Stimulated activated CD8-positive, alpha-beta memory T cell treated with anti-CD3 and anti-CD28 coated beads, Interleukin-15, amount 100 ng/mL, for 48 hours (primary cell): Measurements from ENCODE around the gene BCL11B.
"Not testable (repeated sequence)": the region's sequence is repeated elsewhere in the genome, so short reads cannot be mapped to it uniquely, and the experiment has no call there.

Experiments used
- DNase-seq, 2 donors: peaks; one replicate each; pipeline ENCODE4 v3.0.0-alpha.2; 2020; ENCODE audit warnings: low read depth in 2 of 2

The BCL11B gene

GRCh38 chr14:99239661-99240092 lies 32.3 kb downstream of the BCL11B start:
- no peak for DNase-seq

GRCh38 chr14:99238216-99238615 lies 33.8 kb downstream of the BCL11B start:
- no peak for DNase-seq

DNA sequence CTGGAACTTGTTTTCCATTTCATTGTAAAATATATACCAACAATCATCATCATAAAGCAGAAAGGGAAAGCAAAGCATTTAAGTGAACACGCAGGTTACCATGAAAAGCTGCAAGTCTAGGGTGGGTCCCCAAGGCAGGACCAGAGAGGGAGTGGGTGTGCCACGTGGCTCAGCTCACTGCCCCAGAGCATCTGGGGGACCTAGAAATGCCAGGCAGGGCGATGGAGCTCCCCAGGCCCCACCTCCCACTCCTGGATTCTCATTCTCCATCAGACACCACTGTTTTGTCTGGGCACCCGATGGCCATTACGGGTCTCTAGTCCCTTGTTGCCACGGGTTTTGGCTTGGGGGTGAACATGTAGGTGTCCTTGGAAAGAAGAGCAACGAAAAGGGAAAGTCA lies 34.7 kb downstream of the BCL11B start:
- DNase-seq, result no peak

GRCh38 chr14:99236386-99237138 lies 35.4 kb downstream of the BCL11B start:
- no peak for DNase-seq

DNA sequence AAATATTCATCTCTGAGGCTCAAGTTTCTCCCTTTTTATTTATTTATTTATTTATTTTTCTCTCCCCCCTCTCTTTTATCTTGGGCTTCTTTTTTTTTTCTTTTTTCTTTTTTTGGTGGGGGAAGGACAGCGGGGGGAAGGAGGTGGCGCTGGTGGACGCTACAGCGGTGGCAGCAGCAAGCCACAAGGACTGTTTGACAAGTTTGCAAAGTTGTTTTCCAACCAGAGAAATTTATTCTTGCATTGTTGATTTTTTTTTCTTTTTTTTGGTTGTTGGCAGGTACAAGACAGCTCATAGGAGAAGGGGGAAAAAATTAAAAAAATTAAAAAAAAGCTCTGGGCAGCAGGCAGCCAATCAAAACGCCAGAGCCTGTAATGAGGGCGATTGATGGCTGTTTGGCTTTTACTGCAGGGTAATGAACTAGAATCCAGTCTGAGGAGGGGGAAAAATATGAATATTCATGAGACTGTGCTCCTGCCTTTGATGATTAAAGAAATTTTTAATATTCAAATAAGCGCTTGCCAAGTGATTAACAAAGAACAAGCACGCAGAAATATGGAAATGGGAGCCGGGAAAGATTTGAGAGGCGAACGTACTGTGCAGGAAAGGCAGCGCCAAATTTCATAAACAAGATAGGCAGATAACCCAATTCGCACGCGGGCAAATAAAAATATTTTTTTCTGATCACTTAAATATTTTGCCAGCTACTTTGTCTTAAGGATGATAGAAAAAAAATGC lies 36.2 kb downstream of the BCL11B start:
- DNase-seq, result no peak

DNA sequence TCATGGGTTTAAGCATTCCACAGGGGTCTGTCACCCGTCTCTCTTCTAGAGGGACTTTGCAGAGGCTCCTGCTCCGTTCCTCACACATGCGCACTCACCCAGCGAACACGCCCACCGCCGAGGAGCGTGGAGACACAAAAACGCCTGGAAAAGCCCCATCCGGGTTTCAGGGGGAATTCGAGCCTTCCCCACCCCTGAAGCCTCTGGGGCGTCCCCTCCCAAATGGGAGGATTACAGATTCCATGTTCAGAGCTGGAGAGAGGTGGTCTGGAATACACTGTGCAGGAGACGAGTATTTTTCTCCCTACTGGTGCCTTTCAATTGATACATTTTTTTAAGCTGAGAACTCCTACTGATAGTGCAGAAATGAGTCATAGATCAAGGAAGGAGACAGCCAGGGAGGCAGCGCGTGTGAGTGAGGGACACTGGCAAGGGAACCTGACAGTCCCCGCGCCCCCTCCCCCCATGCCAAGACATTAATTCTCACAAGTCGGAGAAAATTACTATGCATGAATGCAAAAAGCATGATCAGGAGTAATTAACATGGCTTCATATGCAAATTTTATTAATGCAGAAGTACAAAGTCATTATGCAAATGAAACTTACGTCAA lies 36.9 kb downstream of the BCL11B start:
- peak; percentile 58 to 68 for DNase-seq

DNA sequence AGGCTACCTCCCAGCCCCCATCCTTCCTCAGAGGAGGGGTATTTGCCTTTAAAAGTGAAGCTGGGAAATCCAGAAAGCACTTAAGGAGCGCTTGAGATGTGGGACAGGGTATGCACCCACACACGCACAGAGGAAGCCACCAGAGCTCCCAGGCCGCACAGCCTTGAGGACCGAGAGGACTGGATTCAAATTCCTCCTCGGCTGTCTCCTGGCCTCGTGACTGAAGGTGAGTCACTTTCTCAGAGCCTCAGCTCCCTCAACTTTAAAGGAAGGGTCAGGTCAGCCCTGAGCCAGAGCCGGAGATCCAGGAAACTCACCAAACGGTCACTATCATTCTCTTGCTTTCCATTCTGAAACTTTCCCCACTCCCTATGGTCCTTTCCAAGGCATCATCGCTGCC lies 37.6 kb downstream of the BCL11B start:
- DNase-seq, result no peak

DNA sequence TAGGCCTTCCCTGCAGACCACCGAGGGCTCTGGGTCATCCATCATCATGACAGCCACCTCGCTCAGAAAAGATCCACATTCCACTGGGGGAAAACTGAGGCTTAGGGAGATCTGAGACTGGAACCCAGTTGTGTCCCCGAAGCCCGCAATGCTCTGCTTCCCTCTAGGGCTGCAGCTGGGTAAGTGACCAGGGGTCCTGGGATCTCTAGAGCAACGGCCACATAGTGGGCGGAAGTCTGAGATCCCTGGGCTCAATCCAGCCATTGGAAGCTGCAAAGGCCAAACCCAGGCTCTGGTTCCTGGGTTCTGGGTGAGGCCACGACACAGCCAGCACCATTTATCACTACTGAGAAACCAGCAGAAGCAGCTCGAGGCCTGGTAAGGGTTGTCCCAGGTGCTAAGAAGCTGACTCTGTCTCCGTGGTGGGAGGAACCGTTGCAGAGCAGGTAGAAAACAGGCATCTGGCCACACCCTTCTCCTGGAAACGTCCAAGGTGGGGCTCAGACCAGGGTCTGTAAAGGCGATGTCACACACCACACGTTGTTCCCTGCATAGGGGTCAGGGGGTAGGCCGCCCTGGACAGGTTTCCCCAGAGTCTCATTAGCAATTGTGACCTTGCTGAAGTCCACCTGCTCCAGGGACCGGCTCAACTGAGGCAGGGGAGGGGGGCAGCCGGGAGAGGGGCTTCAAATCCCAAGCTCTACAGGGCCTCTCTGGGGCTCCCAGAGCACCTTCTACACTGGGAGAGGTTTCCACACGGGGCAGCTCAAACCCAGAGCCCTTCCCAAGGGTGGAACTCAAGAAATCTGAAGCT lies 38.6 kb downstream of the BCL11B start:
- DNase-seq, result no peak

- DNase-seq, result no peak
Observed at GRCh38 chr14:99232714-99233214, 39.2 kb downstream of the BCL11B start.

- DNase-seq, result no peak
Observed at GRCh38 chr14:99231850-99232713, 39.9 kb downstream of the BCL11B start.

DNA sequence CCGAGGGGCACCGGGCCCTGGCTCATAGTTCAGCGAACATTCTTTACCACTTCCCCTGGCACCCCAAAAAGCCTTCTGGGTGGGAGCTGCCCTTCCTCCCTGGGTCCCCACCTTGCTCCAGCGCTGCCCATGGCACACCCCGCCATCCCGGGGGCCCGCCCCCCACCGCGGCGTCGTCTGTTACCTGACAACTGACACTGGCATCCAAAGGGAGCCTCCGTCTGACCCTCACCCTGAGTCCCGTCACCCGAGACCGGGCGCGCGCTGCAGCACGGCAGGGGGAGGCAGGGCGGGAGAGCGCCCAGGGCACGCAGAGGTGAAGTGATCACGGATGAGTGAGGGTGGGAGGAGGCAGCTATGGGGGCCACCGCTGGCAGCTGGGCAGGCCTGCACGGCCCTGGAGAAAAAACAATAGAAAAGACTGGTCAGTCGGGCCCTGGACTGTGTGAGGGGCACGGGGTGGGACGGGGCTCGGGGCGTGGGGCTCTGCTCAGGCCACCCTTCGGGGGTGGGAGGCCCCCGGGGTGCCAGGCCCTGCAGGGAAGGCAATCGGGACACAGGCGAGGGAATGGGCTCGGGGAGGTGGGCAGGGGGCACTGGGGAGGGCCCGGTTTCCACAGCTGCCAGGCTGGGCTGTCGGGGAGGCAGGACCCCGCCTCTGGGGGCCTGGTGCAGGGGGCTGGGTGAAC lies 40.7 kb downstream of the BCL11B start:
- no peak for DNase-seq

GRCh38 chr14:99230208-99231151 lies 41.5 kb downstream of the BCL11B start:
- peak; percentile 71 to 74 for DNase-seq

DNA sequence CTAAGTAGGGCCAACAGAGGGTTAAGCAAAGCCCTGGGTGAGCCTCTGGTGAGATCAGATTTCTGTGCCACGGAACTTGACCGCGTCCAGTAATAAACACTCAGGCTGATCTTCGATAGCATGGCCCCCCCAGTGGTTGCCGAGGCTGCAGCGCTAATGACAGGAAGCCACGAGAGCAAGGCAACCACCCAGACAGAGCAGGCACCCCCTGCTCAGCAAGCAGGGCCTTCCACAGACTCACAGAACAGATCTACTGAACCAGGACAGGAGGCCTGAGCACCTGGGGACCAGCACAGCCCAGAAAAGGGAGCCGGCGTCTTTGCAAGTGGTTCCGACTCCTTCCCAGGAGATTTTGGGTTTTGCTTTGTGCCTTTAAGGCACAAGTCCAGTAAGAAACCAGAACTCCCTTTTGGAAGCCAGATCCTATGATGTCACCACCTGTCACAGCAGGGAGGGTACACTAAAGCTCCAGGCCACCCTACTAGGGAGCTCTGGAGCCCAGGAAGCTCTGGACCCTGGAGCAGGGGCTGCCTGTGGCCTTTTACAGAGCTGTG lies 42.3 kb downstream of the BCL11B start:
- DNase-seq, result no peak

GRCh38 chr14:99228760-99229159 lies 43.2 kb downstream of the BCL11B start:
- DNase-seq, result not testable (repeated sequence)

DNA sequence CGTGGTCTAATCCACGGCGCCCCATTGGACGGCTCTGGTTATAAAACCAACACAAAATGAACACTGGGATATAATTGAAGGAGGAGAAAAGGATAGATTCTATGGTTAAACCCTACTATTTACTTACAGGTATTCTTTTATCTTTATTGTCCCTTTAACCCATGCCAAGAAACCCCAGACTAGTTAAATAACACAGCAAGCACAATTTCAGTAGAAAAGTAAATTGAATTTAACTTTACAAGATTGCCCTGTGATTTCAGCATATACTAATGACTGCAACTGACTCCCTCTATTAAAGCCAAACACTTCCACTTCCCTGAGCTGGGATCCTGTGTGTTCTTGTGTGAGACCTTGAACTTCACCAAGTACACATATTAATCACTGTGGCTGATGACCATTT lies 45.3 kb downstream of the BCL11B start:
- no peak for DNase-seq

- DNase-seq, result no peak
Observed at GRCh38 chr14:99225436-99226203, 46.4 kb downstream of the BCL11B start.

DNA sequence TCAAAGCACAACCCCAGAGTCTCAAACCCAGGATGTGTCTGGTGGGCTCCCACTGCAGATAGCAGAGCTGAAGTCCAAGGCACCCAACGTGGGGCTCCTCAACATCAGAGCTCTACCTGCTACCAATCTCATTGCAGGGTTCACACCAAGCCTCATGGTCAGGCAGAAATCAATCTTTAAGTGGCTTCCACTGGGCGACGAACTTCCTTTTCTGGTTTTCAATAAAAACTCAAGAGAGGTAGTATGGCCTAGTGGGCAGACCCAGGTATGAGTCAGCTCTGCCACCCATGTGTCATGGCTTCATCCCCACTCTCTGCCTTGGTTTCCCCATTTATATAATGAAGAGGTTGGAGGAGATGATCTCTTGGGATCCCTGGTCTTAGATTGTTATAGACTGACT lies 47.0 kb downstream of the BCL11B start:
- DNase-seq, result no peak
